GOT3 (cell line): ENCODE data around the gene SYNGR2.

ENCODE experiments used
- DNase-seq: peaks from one replicate; lab custom pipeline; 2025; ENCODE audit warnings: mixed read lengths; lab: John Stamatoyannopoulos, UW

Gene SYNGR2

GRCh38 chr17:78168242-78168902 lies at the start of gene SYNGR2:
Gene SYNGR2, plus strand, starts transcription at chr17:78168581. Its CDS starts 36 bp downstream, at chr17:78168617.
- DNase-seq, result peak; percentile 12

GRCh38 chr17:78118801-78119241 lies 49.6 kb upstream of the SYNGR2 start:
- no peak for DNase-seq

- DNase-seq, result no peak
Observed at GRCh38 chr17:78120537-78120936, 47.8 kb upstream of the SYNGR2 start.

GRCh38 chr17:78120971-78121800 lies 47.2 kb upstream of the SYNGR2 start:
- no peak for DNase-seq

GRCh38 chr17:78121801-78122215 lies 46.6 kb upstream of the SYNGR2 start:
- DNase-seq, result no peak

- DNase-seq, result no peak
Observed at GRCh38 chr17:78122216-78122930, 46.0 kb upstream of the SYNGR2 start.

- DNase-seq, result no peak
Observed at GRCh38 chr17:78122931-78123249, 45.5 kb upstream of the SYNGR2 start.

- DNase-seq, result no peak
Observed at GRCh38 chr17:78123258-78123929, 45.0 kb upstream of the SYNGR2 start.

GRCh38 chr17:78124081-78124835 lies 44.1 kb upstream of the SYNGR2 start:
- no peak for DNase-seq

- no peak for DNase-seq
Observed at GRCh38 chr17:78124836-78125137, 43.6 kb upstream of the SYNGR2 start.

- no peak for DNase-seq
Observed at GRCh38 chr17:78125138-78125913, 43.1 kb upstream of the SYNGR2 start.

GRCh38 chr17:78125976-78126894 lies 42.1 kb upstream of the SYNGR2 start:
- no peak for DNase-seq

- no peak for DNase-seq
Observed at GRCh38 chr17:78126895-78127238, 41.5 kb upstream of the SYNGR2 start.

GRCh38 chr17:78127239-78127887 lies 41.0 kb upstream of the SYNGR2 start:
- DNase-seq, result no peak

- no peak for DNase-seq
Observed at GRCh38 chr17:78127888-78128550, 40.4 kb upstream of the SYNGR2 start.

GRCh38 chr17:78128551-78129350 lies 39.6 kb upstream of the SYNGR2 start, which contains the start of gene TMC6:
Gene TMC6, minus strand, starts transcription at chr17:78128755. Its CDS starts 1,923 bp downstream, at chr17:78126832.
- no peak for DNase-seq

- no peak for DNase-seq
Observed at GRCh38 chr17:78129351-78130089, 38.9 kb upstream of the SYNGR2 start.
